Measurements from ENCODE around the gene NR2F1.

The NR2F1 gene

GRCh38 chr5:93592883-93593282 lies 9.9 kb downstream of the NR2F1 start:
- no peak for DNase-seq (ENCODE audit: low spot score)
- no peak for TF ChIP-seq CTCF (IDR thresholded peaks at IDR 0.05; ENCODE audit: extremely low read depth, insufficient read depth, missing control alignments)
- in situ Hi-C loops (cut with MboI; ENCODE audit: low pct_unique_long_range_greater_than_20kb, low sequenced_read_pairs, unreplicated experiment): loop anchor here (25.0 kb wide), 1 partner anchor 1244 kb away; no protein-coding TSS in a partner anchor

GRCh38 chr5:93593476-93594131 lies 10.6 kb downstream of the NR2F1 start:
- in situ Hi-C loops (cut with MboI; ENCODE audit: low pct_unique_long_range_greater_than_20kb, low sequenced_read_pairs, unreplicated experiment): loop anchor here (25.0 kb wide), 1 partner anchor 1244 kb away; no protein-coding TSS in a partner anchor
- no peak for TF ChIP-seq CTCF (IDR thresholded peaks at IDR 0.05; ENCODE audit: extremely low read depth, insufficient read depth, missing control alignments)
- no peak for DNase-seq (ENCODE audit: low spot score)

GRCh38 chr5:93594591-93595419 lies 11.8 kb downstream of the NR2F1 start:
- DNase-seq (ENCODE audit: low spot score): no peak
- TF ChIP-seq CTCF (IDR thresholded peaks at IDR 0.05; ENCODE audit: extremely low read depth, insufficient read depth, missing control alignments): no peak
- in situ Hi-C loops (cut with MboI; ENCODE audit: low pct_unique_long_range_greater_than_20kb, low sequenced_read_pairs, unreplicated experiment): loop anchor here (25.0 kb wide), 1 partner anchor 1242 kb away; no protein-coding TSS in a partner anchor

GRCh38 chr5:93595420-93596147 lies 12.6 kb downstream of the NR2F1 start:
- in situ Hi-C loops (cut with MboI; ENCODE audit: low pct_unique_long_range_greater_than_20kb, low sequenced_read_pairs, unreplicated experiment): loop anchor here (25.0 kb wide), 1 partner anchor 1242 kb away; no protein-coding TSS in a partner anchor
- no peak for TF ChIP-seq CTCF (IDR thresholded peaks at IDR 0.05; ENCODE audit: extremely low read depth, insufficient read depth, missing control alignments)
- no peak for DNase-seq (ENCODE audit: low spot score)

- TF ChIP-seq CTCF (IDR thresholded peaks at IDR 0.05; ENCODE audit: extremely low read depth, insufficient read depth, missing control alignments): no peak
- in situ Hi-C loops (cut with MboI; ENCODE audit: low pct_unique_long_range_greater_than_20kb, low sequenced_read_pairs, unreplicated experiment): loop anchor here (25.0 kb wide), 1 partner anchor 1241 kb away; no protein-coding TSS in a partner anchor
- DNase-seq (ENCODE audit: low spot score): no peak
These were observed 13.3 kb downstream of the NR2F1 start for GRCh38 chr5:93596310-93596675.

All from GM13977 (cell line).